HG03039 (cell line): ENCODE data around the gene ZNF772.

Experiments used
- ATAC-seq: cut with Tn5 transposase; IDR thresholded peaks from one replicate; pipeline ENCODE4 v1.9.1; 2021; ENCODE audit warnings: mild to moderate bottlenecking, moderate library complexity; ENCODE audit not compliant: unreplicated experiment

Gene ZNF772

DNA sequence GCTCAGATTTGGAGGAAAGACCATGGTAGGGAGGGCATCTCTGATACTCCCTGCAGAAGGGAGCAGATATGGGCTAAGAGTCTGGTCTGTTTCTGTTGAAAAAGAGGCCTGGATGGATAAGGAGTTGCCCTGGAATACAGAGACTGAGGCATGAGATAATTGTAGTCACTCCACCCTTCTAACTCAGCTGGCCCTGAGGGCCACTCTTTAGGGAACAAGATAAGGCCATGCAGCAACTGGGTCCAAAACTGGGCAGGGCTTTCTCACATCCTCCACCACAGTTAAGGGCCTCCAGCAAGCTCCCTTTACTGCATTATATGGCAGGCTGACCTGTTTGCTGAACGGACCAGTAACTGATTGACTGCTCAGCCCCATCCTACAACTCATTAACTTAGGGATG is 40.9 kb downstream of the ZNF772 start:
- no peak for ATAC-seq

DNA sequence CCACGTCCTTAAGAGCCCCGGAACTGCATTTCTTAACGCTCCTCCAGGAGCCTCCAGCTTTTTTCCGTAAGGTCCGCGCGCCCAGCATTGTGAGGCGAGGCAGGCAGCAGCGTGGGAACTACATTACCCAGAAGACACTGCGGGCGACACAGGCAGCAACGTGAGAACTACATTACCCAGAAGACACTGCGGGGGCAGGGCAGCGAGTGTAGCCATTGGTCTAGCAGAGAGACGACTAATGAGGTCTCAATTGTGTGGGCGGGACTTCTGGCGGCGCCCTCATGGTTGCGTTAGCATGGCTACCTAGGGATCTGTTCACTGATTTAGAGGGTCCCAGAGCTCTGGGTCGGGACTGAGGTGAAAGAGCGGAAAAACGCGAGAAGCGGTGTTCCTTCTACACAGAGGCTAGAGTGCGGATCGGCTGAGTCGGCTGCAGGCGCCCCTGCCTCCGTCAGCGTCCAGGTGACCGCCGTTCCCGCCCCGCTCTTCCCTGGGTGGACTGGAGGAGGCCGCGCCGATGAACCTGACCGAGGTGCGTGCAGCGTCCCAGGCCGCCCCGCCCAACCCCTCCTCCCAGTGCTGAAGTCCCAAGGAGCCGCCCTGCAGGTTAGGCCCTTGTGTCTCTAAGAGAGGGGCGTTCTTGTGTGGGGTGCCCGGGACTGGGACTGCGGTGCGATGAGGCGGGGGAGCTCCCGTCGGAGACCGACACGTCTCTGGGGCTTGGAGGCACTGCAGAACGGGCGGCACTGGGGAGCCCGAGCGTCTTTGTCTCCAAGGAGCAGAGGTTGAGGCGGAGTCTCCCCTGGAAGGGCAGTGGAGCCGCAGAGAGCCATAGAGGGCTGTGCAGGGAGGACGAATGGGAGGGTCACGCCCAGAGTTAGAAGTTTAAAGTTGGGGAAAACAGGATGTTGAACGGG is 42.0 kb downstream of the ZNF772 start, which contains the start of gene ZNF749:
Gene ZNF749 (plus strand): TSS at position 264 of the 917 bp plus-strand sequence. CDS start 254 bp downstream, at position 518.
- peak; percentile 92 for ATAC-seq

DNA sequence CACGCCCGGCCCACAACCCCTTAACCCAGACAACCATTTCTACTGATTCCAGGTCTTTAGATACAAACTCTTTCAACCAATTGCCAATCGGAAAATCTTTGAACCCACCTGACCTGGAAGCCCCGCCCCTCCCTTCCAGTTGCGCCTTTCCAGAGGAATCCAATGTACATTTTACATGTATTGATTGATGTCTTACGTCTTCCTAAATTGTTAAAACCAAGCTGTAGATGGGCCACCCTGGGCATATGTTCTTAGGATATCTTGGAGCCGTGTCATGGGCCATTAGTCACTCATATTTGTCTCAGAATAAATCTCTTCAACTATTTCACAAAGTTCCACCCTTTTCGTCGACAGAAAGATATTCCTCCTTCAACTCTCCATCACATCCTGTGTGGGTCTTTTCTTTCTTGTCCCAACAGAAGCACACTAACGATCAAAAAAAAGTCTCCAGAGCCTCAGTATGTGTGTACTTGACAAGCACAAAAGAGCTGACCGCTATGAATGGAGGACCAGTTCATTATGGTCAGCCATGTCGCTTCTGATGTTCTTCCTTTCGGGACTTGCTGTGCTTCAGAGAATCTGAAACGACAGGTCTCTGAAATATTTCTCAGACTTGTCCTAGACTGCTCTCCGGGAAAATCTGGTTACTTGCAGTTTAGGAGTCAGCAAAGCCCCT is 42.8 kb downstream of the ZNF772 start:
- ATAC-seq: peak; percentile 7

- ATAC-seq: no peak
These were observed 56.3 kb downstream of the ZNF772 start for GRCh38 chr19:57421037-57421436.

DNA sequence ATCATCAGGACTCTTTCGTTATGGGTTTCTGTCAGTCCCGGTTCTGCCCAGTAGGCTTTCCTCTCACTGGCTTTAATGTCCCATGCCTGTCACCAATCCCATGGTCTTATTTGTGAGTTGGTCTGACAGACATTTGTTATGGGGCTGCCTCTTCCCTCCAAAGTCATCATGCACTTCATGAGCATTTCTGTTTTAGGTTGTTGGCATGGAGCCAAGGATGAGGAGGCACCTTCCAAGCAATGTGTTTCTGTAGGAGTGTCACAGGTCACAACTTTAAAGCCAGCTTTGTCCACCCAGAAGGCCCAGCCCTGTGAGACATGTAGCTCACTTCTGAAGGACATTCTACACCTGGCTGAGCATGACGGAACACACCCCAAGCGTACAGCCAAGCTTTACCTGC is 57.9 kb downstream of the ZNF772 start:
- no peak for ATAC-seq
